Astrocyte (in vitro differentiated cells and primary cell): ENCODE results near the gene RALGPS1.

Source experiments
- CTCF ChIP-seq: IDR thresholded peaks from 2 replicates; pipeline ENCODE4 v1.5.1; 2011; ENCODE audit warnings: low read depth, mild to moderate bottlenecking, inconsistent platforms, low read length, moderate library complexity; ENCODE audit not compliant: insufficient read depth
- EZH2 ChIP-seq: IDR thresholded peaks from 2 replicates; pipeline ENCODE4 v1.6.1; 2012; ENCODE audit warnings: mild to moderate bottlenecking, low read length, inconsistent platforms; ENCODE audit not compliant: insufficient read depth

- TF ChIP-seq CTCF (no peak), EZH2 (no peak)
These were observed 262.6 kb downstream of the RALGPS1 start for GRCh38 chr9:127177231-127177630.
